Prostate gland (tissue), 2 donors: ENCODE data around the gene JUN.

Experiments
- CTCF ChIP-seq, 4 experiments: fragments of 200-600 bp in 2 of 4; fragments of 450-650 bp in 2 of 4; sonication (generic) in 2 of 4; IDR thresholded peaks; 1 replicate in 3 of 4; 2 replicates in 1 of 4; pipeline ENCODE4 v1.5.1; 2016 to 2019; ENCODE audit warnings: antibody characterized with exemption in 4 of 4, mild to moderate bottlenecking in 2 of 4, moderate library complexity in 2 of 4
- POLR2A ChIP-seq: fragments of 450-650 bp; IDR thresholded peaks from one replicate; pipeline ENCODE4 v1.6.1; 2016; ENCODE audit warnings: antibody characterized with exemption, mild to moderate bottlenecking
- POLR2AphosphoS5 ChIP-seq: sonication (generic); formaldehyde crosslinking; IDR thresholded peaks from one replicate; pipeline ENCODE4 v1.6.1; 2017; ENCODE audit warnings: antibody characterized with exemption

GRCh38 chr1:58753431-58753866, 30.4 kb downstream of the JUN start:
- no peak for TF ChIP-seq CTCF (IDR thresholded peaks at IDR 0.05)
- TF ChIP-seq POLR2A, result no peak
- TF ChIP-seq POLR2AphosphoS5, result no peak
